Activated CD4-positive, alpha-beta T cell treated with anti-CD3 and anti-CD28 coated beads, Interleukin-2, Interleukin-6, amounts not matched to agents 100 ng/mL and 50 ng/mL, durations not matched to agents 16 hours and 8 hours (primary cell): ENCODE data around the gene SAMD9.
A peak's percentile ranks its signal among the peaks of the same experiment; 100 is the strongest.
"Not testable (repeated sequence)": the region's sequence is repeated elsewhere in the genome, so short reads cannot be mapped to it uniquely, and the experiment has no call there.

Source experiments
- DNase-seq: peaks from one replicate; pipeline ENCODE4 v3.0.0-alpha.2; 2020

SAMD9 gene

DNA sequence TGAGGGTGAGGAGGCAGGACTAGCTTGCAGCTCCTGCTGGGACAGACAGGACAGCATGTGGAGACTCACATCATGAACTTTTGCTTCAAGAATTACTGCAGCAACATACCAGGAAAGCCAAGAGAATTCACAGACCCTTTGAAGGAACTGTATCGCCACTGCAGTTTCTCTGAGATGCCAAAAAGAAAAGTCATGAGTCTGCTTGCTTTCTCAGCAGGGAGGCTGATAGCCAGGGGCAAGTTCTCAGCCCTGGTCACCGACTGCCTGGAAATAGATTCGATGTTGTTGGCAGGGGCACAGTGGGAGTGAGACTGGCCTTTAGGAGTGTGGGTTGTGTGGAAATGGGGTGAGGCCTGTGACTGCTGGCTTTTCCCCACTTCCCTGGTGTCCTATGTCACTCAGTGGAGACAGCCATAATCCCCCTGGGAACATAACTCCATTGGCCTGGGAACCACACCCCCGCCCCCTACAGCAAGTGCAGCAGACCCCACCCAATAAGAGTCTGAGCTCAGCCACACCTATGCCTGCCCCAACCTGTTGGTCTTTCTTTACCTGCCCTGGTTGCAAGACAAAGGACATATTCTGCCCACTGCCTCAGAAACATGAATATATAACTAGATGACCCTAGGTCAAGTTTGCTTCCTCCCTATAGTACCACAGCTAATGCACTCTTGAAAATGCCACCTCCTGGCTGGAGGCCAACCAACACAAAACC lies 1.6 kb upstream of the SAMD9 start:
- DNase-seq: no peak

DNA sequence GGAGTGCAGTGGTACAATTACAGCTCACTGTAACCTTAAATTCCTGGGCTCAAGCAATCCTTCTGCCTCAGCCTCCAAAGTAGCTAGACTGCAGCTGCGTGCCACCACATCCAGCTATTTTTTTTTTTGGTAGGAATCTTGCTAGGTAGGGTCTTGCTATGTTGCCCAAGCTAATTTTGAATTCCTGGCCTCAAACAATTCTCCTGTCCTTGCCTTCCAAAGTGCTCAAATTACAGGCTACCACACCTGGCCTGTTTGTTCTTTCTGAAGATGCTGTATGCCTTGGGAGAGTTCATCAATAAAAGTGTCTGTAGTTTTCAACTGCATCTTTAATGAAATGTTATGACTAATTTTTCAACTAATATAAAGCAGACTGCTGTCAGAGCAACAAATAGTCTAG lies 452 bp downstream of the SAMD9 start:
- DNase-seq: no peak

DNA sequence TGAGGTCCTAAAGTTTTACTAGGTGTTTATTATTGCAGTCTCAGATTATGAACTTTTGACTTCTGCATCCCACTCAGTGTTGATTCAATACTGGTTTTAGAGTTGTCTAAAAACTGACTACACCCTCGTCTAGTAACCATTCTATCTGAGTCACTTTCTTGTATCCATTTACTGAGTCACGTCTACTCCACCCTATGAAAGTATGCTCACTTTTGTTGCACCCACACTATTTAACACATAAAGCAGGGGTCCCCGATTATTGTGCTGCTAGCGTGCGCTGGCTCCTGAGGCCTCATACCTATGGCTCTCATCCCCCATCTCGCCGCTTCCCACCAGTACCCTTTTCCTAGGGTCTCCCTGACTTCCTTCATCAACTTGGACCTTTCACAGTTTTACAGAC lies 2.0 kb downstream of the SAMD9 start:
- DNase-seq: peak; percentile 8

DNA sequence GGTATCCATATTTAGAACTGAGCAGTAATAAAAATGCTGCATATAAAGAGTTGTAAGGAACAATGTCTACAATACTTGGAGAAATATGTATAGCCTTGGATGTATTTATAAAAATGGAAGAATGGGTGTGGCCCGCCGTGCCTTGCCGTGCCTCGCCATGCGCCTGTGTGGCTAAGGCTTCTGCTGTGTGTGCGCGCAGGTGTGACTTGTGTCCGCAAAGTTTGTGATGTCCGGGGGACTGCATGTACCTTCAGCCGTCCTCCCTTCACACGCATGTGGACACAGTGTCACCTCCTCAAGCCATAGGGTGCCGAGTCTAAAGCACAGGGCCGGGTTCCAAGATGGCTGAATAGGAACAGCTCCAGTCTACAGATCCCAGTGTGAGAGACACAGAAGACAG lies 9.8 kb downstream of the SAMD9 start:
- no peak for DNase-seq

DNA sequence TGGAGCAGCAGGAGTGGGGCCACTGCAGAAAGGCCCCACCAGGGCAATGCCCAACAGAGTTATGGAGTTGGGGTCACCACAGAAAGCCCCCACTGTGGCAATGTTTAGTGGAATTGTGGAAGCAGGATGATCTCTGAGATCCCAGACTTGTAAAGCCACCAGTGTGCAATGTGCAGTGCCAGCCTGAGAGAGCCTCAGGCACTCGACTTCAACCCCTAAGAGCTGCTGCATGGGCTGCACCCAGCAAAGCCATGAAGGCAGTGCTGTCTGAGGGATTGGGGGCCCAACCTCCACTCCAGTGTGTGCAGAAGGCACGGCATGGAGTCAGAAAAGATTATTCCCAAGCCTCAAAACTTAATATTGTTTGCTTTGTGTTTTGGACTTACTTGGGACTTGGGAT lies 20.4 kb downstream of the SAMD9 start:
- DNase-seq: no peak

DNA sequence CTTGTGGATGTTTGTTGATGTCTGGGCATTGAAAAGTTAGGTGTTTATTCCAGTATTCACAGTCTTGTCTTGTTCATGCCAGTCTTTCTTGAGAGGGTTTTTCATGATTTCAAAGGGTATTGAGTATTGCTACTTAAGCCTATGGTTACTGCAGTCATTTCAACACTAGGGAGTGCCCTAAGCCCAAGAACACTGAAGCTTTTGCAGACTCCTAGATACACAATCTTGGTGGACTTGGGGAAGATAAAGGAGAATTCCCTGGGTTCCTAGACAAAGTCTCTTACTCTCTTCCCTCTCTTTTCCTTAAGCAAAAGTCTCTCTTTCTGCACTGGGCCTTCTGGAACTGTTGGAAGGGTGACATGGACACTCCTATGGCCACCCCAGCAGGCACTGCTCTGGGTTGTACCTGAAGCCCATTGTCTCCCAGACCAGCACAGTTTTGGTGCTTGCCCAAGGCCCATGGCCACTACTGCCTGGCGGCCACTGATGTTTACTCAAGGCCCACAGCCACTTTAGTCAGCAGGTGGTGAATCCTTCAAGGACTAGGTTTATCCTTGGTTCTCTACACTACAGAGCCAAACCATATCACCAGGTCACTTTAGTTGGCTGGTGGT lies 24.9 kb downstream of the SAMD9 start:
- peak; percentile 19 for DNase-seq

DNA sequence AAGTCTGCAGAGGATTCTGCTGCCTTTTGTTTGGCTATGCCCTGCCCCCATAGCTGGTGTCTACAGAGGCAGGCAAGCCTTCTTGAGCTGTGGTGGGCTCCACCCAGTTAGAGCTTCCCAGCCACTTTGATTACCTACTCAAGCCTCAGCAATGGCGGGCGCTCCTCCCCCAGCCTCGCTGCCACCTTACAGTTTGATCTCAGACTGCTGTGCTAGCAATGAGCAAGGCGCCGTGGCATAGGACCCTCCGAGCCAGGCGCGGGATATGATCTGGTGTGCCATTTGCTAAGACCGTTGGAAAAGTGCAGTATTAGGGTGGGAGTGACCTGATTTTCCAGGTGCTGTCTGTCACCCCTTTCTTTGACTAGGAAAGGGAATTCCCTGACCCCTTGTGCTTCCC lies 44.4 kb downstream of the SAMD9 start:
- DNase-seq: not testable (repeated sequence)

DNA sequence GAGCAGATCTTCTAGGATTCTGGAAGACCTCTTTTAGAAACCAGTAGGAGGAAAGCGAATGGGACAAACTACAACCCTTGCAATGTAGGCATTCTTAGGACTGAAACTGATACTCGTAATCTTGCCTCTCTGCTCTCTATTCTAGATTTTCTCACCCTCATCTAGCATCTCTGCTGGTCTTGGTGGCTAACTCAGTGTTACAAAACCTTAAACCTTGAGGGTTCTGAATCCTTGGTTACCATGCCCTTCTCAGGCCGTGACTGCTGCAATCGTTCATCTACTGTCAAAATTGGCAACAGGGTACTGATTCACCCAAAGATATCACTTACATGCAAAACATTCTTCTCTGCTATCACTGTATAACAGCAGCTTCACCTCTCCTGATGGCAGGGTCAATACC lies 55.2 kb downstream of the SAMD9 start:
- DNase-seq: no peak

DNA sequence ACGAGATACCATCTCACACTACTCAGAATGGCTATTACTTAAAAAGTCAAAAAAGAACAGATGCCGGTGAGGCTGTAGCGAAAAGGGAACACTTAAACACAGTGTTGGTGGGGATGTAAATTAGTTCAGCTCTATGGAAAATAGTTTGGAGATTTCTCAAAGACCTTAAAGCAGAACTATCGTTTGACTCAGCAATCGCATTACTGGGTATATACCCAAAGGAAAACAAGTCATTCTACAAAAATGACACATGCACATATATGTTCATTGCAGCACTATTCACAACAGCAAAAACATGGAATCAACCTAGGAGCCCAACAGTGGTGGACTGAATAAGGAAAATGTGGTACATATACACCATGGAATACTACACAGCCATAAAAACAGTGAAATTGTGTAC lies 56.9 kb downstream of the SAMD9 start:
- DNase-seq: no peak

DNA sequence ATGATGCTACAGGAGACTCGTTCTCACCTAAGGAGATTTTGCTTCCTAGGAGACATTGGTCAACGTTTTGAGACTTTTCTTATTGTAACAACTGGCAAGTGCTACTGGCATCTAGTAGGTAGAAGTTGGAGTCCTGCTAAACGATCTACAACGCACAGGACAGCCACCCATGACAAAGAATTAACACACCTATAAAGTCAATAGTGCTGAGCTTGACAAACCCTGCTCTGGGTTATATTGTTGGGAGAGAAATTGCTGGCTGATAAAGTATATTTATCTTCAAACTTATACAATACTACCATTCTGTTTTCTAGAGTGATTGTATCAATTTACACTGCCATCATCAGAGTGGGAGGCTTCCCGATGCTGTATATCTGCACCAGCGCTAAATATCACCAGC lies 57.8 kb downstream of the SAMD9 start:
- no peak for DNase-seq

DNA sequence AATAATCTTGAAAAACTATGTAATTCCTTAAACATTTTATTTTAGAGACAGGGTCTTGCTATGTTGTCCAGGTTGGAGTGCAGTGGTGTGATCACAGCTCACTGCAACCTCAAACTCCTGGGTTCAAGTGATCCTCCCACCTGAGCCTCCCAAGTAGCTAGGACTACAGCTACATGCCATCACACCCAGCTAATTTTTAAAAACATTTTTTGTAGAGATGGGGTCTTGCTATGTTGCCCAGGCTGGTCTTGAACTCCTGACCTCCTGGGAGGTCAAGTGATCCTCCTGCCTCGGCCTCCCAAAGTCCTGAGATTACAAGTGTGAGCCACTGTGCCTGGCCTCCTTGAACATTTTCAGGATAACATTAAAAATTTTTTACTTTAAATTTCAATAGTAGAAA lies 61.2 kb downstream of the SAMD9 start:
- not testable (repeated sequence) for DNase-seq

DNA sequence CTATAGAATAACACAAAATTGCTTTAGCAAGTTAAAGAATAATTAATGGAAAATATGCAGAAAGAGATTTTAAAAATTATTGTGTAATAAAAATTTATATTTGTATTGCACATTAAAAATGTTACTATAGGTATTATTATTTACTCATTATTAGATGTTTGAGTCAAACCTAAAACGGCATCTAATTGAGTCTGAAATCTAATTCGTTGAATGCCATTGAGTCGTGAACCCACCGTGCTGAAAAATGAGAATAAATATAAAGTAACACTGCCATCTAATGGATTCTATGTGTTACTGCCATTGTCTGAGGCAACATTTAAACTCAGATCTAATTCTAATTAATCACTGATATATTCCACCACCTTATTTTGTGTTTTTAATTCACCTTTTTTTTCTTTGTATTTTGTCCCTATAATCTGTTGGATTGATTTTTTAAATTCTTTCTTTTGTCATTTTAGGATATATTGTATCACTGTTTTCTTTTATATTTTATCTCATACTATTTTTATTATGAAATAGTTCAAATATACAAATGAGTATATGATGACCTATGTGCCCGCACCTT lies 62.2 kb downstream of the SAMD9 start:
- DNase-seq: peak; percentile 55

DNA sequence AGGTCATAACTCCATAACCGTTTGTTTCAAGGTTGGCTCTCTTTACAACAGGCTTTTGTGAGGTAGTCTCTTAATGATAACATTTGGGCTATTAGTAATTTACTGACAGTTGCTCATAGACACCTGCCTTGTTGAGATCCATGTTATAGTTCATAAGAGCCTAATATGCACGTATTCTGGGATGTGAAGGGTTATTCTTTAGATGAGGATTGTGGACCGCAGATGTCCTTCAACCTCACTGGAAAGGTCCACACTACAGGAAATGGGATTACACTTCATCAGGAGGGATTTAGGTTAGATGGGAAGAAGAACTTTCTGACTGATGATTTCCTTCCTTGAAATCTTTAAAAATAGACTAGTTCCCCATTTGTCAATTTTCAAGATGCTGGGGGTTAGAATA lies 62.8 kb downstream of the SAMD9 start:
- no peak for DNase-seq

DNA sequence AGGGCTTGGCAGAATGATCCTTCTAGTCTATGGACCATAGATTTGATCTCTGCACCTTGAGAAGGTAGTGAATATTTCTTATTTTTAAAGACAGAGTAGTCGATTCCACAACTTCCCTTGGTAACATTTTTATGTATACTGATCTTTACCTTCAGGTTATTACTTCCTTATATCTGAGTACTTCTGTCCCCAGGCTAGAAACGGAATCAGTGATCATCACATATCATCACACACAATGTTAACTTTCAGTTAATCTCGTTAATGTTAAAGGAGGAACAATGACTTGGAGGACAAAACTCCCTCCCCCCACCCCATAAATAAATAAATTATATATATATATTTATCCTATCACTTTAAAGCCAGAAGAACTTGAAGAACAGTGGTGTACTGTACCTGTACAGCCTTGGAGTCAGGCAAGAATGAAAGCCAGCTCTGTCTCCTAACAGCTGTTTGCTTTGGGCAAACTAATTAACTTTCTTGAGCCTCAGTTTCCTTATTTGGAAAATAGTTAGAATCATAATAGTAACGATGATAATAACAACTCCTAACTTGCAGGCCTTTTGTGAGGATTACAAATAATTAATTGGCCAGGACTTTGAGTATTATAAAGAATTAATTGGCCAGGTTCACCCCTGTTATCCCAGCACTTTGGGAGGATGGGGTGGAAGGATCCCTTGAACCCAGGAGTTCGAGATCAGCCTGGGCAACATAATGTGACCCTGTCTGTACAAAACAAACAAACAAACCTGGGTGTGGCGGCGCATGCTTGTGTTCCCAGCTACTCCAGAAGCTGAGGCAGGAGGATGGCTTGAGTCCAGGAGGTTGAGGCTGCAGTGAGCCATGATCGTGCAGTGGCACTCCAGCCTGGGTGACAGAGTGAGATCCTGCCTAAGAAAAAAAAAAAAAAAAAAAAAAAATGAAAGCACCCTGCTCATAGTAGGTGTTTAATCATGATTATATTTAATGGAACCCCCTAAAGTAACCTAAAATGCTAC lies 63.5 kb downstream of the SAMD9 start:
- DNase-seq: no peak

DNA sequence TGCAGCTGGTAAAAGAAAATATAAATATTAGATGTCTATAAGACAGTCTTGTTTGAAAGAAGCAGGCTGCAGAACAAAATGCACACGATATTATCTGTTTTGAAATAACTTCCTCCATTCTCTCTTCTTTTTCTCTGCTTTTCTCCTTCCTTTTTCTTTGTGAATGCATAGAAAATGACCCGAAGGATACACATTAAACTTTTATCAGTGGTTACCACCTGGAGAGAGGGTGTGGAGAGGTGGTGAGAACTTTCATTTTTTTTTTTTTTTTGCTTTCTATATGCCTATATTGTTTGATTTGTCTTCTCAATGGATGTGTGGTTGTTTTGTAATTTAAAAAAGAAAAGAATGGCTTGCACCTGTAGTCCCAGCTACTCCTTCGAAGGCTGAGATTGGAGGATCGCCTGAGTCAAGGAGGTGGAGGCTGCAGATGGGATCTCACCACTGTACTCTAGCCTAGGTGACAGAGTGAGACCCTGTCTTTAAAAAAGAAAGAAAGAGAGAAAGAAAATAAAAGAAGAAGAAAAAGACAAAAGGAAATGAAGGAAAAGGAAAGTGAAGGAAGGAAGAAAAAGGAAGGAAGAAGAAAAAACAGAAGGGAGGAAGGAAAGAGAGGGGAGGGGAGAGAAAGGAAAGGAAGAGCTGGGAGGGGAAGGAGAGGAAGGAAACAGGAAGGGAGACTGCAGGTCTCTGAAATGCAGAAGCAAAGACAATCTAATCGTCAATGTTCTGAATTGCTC lies 64.4 kb downstream of the SAMD9 start:
- no peak for DNase-seq

DNA sequence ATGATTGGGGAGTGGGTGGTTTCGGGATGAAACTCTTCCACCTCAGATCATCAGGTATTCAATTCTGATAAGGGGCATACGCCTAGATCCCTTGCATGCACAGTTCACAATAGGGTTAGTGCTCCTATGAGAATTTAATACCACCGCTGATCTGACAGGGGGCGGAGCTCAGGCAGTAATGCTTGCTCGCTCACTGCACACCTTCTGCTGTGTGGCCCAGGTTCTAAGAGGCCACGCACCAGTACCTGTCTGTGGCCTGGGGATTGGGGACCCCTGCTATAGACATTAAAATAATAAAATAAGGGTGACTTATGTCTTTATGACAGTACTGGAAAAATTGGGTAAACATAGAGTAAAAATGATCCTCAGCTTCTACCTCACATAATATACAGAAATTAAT lies 66.1 kb downstream of the SAMD9 start:
- no peak for DNase-seq
